Mesenchymal stem cell (in vitro differentiated cells and primary cell): Measurements from ENCODE around the gene DMWD.
A peak's percentile ranks its signal among the peaks of the same experiment; 100 is the strongest.

Experiments used
- DNase-seq: peaks from one replicate; pipeline ENCODE4 v3.0.0-alpha.2; 2013
- H2AFZ ChIP-seq: one replicate; pipeline ENCODE4 v1.6.1; 2013; ENCODE audit warnings: low read depth, mild to moderate bottlenecking, control low read depth, inconsistent platforms, low read length, moderate library complexity
- H2AK5ac ChIP-seq: 2 replicates; pipeline ENCODE4 v1.6.1; 2013; ENCODE audit warnings: low read length, moderate library complexity, mild to moderate bottlenecking, inconsistent platforms; ENCODE audit not compliant: severe bottlenecking
- H2BK120ac ChIP-seq: one replicate; pipeline ENCODE4 v1.6.1; 2013; ENCODE audit warnings: low read depth, mild to moderate bottlenecking, inconsistent platforms, low read length, moderate library complexity
- H2BK12ac ChIP-seq, 2 experiments: one replicate each; pipeline ENCODE4 v1.6.1; 2013; ENCODE audit warnings: inconsistent platforms in 2 of 2, low read length in 2 of 2, mild to moderate bottlenecking in 2 of 2, moderate library complexity in 2 of 2, control low read depth in 1 of 2
- H2BK15ac ChIP-seq: one replicate; pipeline ENCODE4 v1.6.1; 2013; ENCODE audit warnings: mild to moderate bottlenecking, low read depth, inconsistent platforms; ENCODE audit not compliant: poor library complexity, severe bottlenecking
- H2BK5ac ChIP-seq: 2 replicates; pipeline ENCODE4 v1.6.1; 2013; ENCODE audit warnings: low read depth, mild to moderate bottlenecking, low read length, control low read depth, inconsistent platforms; ENCODE audit not compliant: poor library complexity, severe bottlenecking
- H3K14ac ChIP-seq, 2 experiments: one replicate each; pipeline ENCODE4 v1.6.1; 2013; ENCODE audit warnings: inconsistent platforms in 2 of 2, low read length in 2 of 2, control low read depth in 1 of 2, mild to moderate bottlenecking in 1 of 2, moderate library complexity in 1 of 2
- H3K18ac ChIP-seq, 2 experiments: one replicate each; pipeline ENCODE4 v1.6.1; 2013; ENCODE audit warnings: inconsistent platforms in 2 of 2, low read length in 2 of 2, control low read depth in 1 of 2, low read depth in 1 of 2, mild to moderate bottlenecking in 1 of 2
- H3K23ac ChIP-seq, 2 experiments: one replicate each; pipeline ENCODE4 v1.6.1; 2013; ENCODE audit warnings: inconsistent platforms in 2 of 2, low read length in 2 of 2, mild to moderate bottlenecking in 2 of 2, moderate library complexity in 2 of 2, control low read depth in 1 of 2
- H3K27ac ChIP-seq: 2 replicates; pipeline ENCODE4 v1.5.1; 2013; ENCODE audit warnings: mild to moderate bottlenecking, moderate library complexity, low read length, control low read depth, inconsistent platforms; ENCODE audit not compliant: poor library complexity, severe bottlenecking
- H3K27me3 ChIP-seq, 2 experiments: 2 replicates each; pipeline versions ENCODE4 v1.6.1 to v1.7.0; 2013; ENCODE audit warnings: low read length in 2 of 2, mild to moderate bottlenecking in 2 of 2, moderate library complexity in 2 of 2, control low read depth in 1 of 2, inconsistent platforms in 1 of 2; ENCODE audit not compliant: control insufficient read depth in 1 of 2, insufficient read depth in 1 of 2
- H3K36me3 ChIP-seq, 2 experiments: 2 replicates each; pipeline versions ENCODE4 v1.6.1 to v1.7.0; 2013; ENCODE audit warnings: low read length in 2 of 2, control low read depth in 1 of 2, inconsistent platforms in 1 of 2, low read depth in 1 of 2, mild to moderate bottlenecking in 1 of 2; ENCODE audit not compliant: insufficient read depth in 2 of 2, control insufficient read depth in 1 of 2
- H3K4ac ChIP-seq, 2 experiments: one replicate each; pipeline ENCODE4 v1.6.1; 2013; ENCODE audit warnings: inconsistent platforms in 2 of 2, low read length in 2 of 2, mild to moderate bottlenecking in 2 of 2, moderate library complexity in 2 of 2, control low read depth in 1 of 2, low read depth in 1 of 2
- H3K4me1 ChIP-seq: 2 replicates; pipeline ENCODE4 v1.6.1; 2013; ENCODE audit warnings: low read depth, low read length, control low read depth; ENCODE audit not compliant: control insufficient read depth, insufficient read depth
- H3K4me2 ChIP-seq: 2 replicates; pipeline ENCODE4 v1.6.1; 2013; ENCODE audit warnings: low read length, mild to moderate bottlenecking, inconsistent platforms; ENCODE audit not compliant: poor library complexity, severe bottlenecking
- H3K4me3 ChIP-seq, 2 experiments: 2 replicates each; pipeline versions ENCODE4 v1.5.1 to v1.7.0; 2013; ENCODE audit warnings: low read length in 2 of 2, mild to moderate bottlenecking in 2 of 2, control low read depth in 1 of 2, low read depth in 1 of 2; ENCODE audit not compliant: insufficient read depth in 1 of 2
- H3K79me1 ChIP-seq: replicated peaks from 2 replicates; pipeline ENCODE4 v1.6.1; 2013; ENCODE audit warnings: mild to moderate bottlenecking, control low read depth, low read length, inconsistent platforms; ENCODE audit not compliant: poor library complexity, severe bottlenecking
- H3K9ac ChIP-seq: 2 replicates; pipeline ENCODE4 v1.7.0; 2013; ENCODE audit warnings: mild to moderate bottlenecking, low read length, moderate library complexity
- H3K9me3 ChIP-seq: 2 replicates; pipeline ENCODE4 v1.7.0; 2013; ENCODE audit warnings: mild to moderate bottlenecking, low read length; ENCODE audit not compliant: control insufficient read depth
- H4K8ac ChIP-seq: one replicate; pipeline ENCODE4 v1.6.1; 2013; ENCODE audit warnings: inconsistent platforms, mild to moderate bottlenecking, low read length, moderate library complexity
- H4K91ac ChIP-seq: one replicate; pipeline ENCODE4 v1.6.1; 2013; ENCODE audit warnings: mild to moderate bottlenecking, low read length, inconsistent platforms
- WGBS: methylation state at CpG from one replicate; pipeline ENCODE4 v1.1.7; 2013; ENCODE audit warnings: mixed read lengths; 5-methylcytosine and 5-hydroxymethylcytosine counted together

DMWD gene

GRCh38 chr19:45785097-45785496, 7.5 kb downstream of the DMWD start:
- no peak for DNase-seq
- H4K91ac ChIP-seq: peak overlapping the region; percentile 37
- peak overlapping the region; percentile 2 for H3K9ac ChIP-seq
- H4K8ac ChIP-seq: no peak overlapping the region
- H3K36me3 ChIP-seq: peaks cover 48 to 59% of the 10 kb centered on the region in 2 experiments
- no peak overlapping the region for H3K18ac ChIP-seq
- H2AK5ac ChIP-seq: no peak overlapping the region
- 92% methylated on average over 5 of the region's 5 CpGs for WGBS
- no peak overlapping the region for H3K4me2 ChIP-seq
- H3K4me1 ChIP-seq: peaks cover 44% of the 10 kb centered on the region
- H3K27ac ChIP-seq: no peak overlapping the region
- no peaks in the 10 kb centered on the region for H3K9me3 ChIP-seq
- no peak overlapping the region for H3K23ac ChIP-seq
- peak overlapping the region; percentile 38 for H2BK15ac ChIP-seq
- no peak overlapping the region for H2AFZ ChIP-seq
- H2BK5ac ChIP-seq: no peak overlapping the region
- H3K14ac ChIP-seq: no peak overlapping the region
- H3K4me3 ChIP-seq: no peak overlapping the region
- peak overlapping the region in 1 of 2 experiments; percentile 2 for H2BK12ac ChIP-seq
- H3K79me1 ChIP-seq: peaks cover 41% of the 10 kb centered on the region
- no peaks in the 10 kb centered on the region for H3K27me3 ChIP-seq
- H2BK120ac ChIP-seq: no peak overlapping the region
- H3K4ac ChIP-seq: no peak overlapping the region

DNA sequence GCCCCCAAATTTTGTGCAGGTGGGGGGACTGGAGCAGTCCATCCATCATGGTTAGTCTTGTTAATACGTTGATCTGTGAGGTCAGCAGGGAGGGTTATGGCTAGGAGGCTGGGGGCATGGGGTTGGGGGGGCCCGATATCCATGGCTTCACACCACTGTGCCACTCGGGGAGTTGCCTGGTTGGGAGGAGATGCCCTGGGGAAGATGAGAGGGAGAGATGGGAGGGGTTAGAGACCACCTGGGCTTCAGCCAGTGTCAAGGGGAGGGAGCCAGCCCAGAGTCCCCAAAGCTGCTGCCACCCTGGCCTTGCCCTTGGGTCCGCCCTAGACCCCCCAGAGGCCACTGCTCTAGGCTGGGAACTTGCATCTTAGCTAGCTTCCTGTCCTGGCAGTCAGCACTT, 8.5 kb downstream of the DMWD start:
- Histone ChIP-seq H3K4me2 (no peak overlapping the region), H3K27ac (no peak overlapping the region), H3K23ac (no peak overlapping the region), H2BK5ac (no peak overlapping the region), H2AK5ac (peak overlapping the region; percentile 66), H2BK15ac (peak overlapping the region; percentile 38), H3K4me3 (no peak overlapping the region), H3K9me3 (no peaks in the 10 kb centered on the region), H2AFZ (no peak overlapping the region), H3K27me3 (no peaks in the 10 kb centered on the region), H3K36me3 (peaks cover 46 to 63% of the 10 kb centered on the region in 2 experiments), H3K18ac (peak overlapping the region in 1 of 2 experiments; percentile 79), H3K4ac (peak overlapping the region in 1 of 2 experiments; percentile 24), H4K8ac (no peak overlapping the region), H3K9ac (peak overlapping the region; percentile 87), H3K4me1 (peaks cover 48% of the 10 kb centered on the region), H3K79me1 (peaks cover 48% of the 10 kb centered on the region), H2BK120ac (peak overlapping the region; percentile 77), H4K91ac (peak overlapping the region; percentile 46), H2BK12ac (no peak overlapping the region), H3K14ac (no peak overlapping the region)
- no peak for DNase-seq
- WGBS: 88% methylated on average over 4 of the region's 4 CpGs

- Histone ChIP-seq H3K27ac (peak overlapping the region; percentile 92), H3K9ac (peak overlapping the region; percentile 87), H2BK12ac (peak overlapping the region; percentile 15 to 55), H3K4me1 (peaks cover 48% of the 10 kb centered on the region), H4K91ac (peak overlapping the region; percentile 83), H3K18ac (peak overlapping the region; percentile 82 to 86), H2BK15ac (peak overlapping the region; percentile 65), H2AK5ac (peak overlapping the region; percentile 61), H4K8ac (peak overlapping the region; percentile 75), H3K36me3 (peaks cover 45 to 63% of the 10 kb centered on the region in 2 experiments), H3K4ac (peak overlapping the region; percentile 52 to 79), H3K14ac (peak overlapping the region in 1 of 2 experiments; percentile 89), H3K4me3 (peak overlapping the region in 1 of 2 experiments; percentile 88), H2BK5ac (peak overlapping the region; percentile 75), H3K23ac (no peak overlapping the region), H3K79me1 (peaks cover 51% of the 10 kb centered on the region), H3K27me3 (no peaks in the 10 kb centered on the region), H2BK120ac (peak overlapping the region; percentile 77), H3K4me2 (peak overlapping the region; percentile 57), H2AFZ (peak overlapping the region; percentile 3), H3K9me3 (no peaks in the 10 kb centered on the region)
- WGBS: 26% methylated on average over 19 of the region's 26 CpGs
- peak; percentile 91 for DNase-seq
Observed at GRCh38 chr19:45782820-45783785, 9.5 kb downstream of the DMWD start.

DNA sequence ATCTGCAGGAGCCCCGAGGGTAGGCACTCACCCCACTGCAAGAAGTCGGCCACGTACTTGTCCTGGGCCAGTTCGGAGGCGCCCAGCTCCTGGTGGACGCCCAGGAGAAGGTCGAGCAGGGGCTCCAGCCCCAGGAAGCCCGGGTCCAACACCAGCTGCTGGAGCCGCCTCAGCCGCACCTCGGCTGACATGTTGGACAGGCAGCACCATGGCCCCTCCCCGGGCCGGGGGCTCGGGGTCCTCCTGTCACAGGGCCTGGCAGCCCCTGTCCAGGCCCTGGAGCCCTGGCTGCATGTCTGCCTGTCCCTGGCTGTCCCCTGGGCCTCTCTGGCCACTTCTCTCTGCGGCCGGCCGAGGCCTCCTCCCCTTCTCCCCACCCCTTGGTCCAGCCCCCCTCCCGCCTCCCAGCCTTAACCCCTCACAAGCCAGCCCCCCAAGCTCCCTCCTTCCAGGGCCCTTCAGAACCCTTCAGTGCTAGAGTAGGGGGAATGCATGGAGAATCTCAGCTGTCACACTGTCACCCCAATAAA, 10.4 kb downstream of the DMWD start, which contains the start of gene DMPK:
Gene DMPK, minus strand, starts transcription at position 329 of the 530 bp plus-strand sequence. Its CDS starts 138 bp downstream, at position 191.
- Histone ChIP-seq H3K9ac (peak within 1 kb of the TSS; percentile 87), H2BK15ac (peak within 1 kb of the TSS; percentile 65), H3K14ac (peak within 1 kb of the TSS in 1 of 2 experiments; percentile 89), H2AFZ (peak within 1 kb of the TSS; percentile 3), H3K79me1 (peaks cover 51% of the 10 kb centered on the region), H3K4me2 (peak within 1 kb of the TSS; percentile 71), H3K27me3 (no peaks in the 10 kb centered on the region), H3K9me3 (no peaks in the 10 kb centered on the region), H2BK12ac (peak within 1 kb of the TSS; percentile 22 to 75), H3K23ac (peak within 1 kb of the TSS in 1 of 2 experiments; percentile 11), H4K8ac (peak within 1 kb of the TSS; percentile 75), H4K91ac (peak within 1 kb of the TSS; percentile 83), H3K4ac (peak within 1 kb of the TSS; percentile 52 to 79), H2BK5ac (peak within 1 kb of the TSS; percentile 75), H2BK120ac (peak within 1 kb of the TSS; percentile 94), H3K4me1 (peaks cover 48% of the 10 kb centered on the region), H2AK5ac (peak within 1 kb of the TSS; percentile 61), H3K4me3 (peak within 1 kb of the TSS; percentile 59 to 88), H3K18ac (peak within 1 kb of the TSS; percentile 82 to 86), H3K36me3 (peaks cover 47 to 64% of the 10 kb centered on the region in 2 experiments), H3K27ac (peak within 1 kb of the TSS; percentile 92)
- 36% methylated on average over 14 of the region's 18 CpGs for WGBS
- DNase-seq: peak; percentile 60
